ENCODE results near the gene RAD18. TPM values are rescaled to one million over a fixed set of nuclear protein-coding genes. Genes with fewer than 3 reads are reported as not detected.

Gene RAD18
- total RNA-seq, 1 donor = 28.1 TPM

GRCh38 chr3:8954938-8955763 lies 8.1 kb downstream of the RAD18 start:
- H3K4me3 ChIP-seq (ENCODE audit: low read depth, low read length) = no peak overlapping the region
- TF ChIP-seq CTCF (IDR thresholded peaks at IDR 0.05; ENCODE audit: insufficient read depth, low read length) = peak; percentile 45
- peak; percentile 87 for DNase-seq (ENCODE audit: low read depth)

GRCh38 chr3:8953313-8953712 lies 10.0 kb downstream of the RAD18 start:
- TF ChIP-seq CTCF (IDR thresholded peaks at IDR 0.05; ENCODE audit: insufficient read depth, low read length) = no peak
- no peak for DNase-seq (ENCODE audit: low read depth)
- H3K4me3 ChIP-seq (ENCODE audit: low read depth, low read length) = no peak overlapping the region

- no peak for TF ChIP-seq CTCF (IDR thresholded peaks at IDR 0.05; ENCODE audit: insufficient read depth, low read length)
- DNase-seq (ENCODE audit: low read depth) = no peak
- H3K4me3 ChIP-seq (ENCODE audit: low read depth, low read length) = no peak overlapping the region
These were observed 11.1 kb downstream of the RAD18 start for GRCh38 chr3:8952130-8952529.

- no peak for DNase-seq (ENCODE audit: low read depth)
- no peak for TF ChIP-seq CTCF (IDR thresholded peaks at IDR 0.05; ENCODE audit: insufficient read depth, low read length)
- H3K4me3 ChIP-seq (ENCODE audit: low read depth, low read length) = no peak overlapping the region
These were observed 17.2 kb downstream of the RAD18 start for GRCh38 chr3:8945890-8946600.

GRCh38 chr3:8942746-8943488 lies 20.4 kb downstream of the RAD18 start:
- H3K4me3 ChIP-seq (ENCODE audit: low read depth, low read length) = no peak overlapping the region
- no peak for DNase-seq (ENCODE audit: low read depth)
- TF ChIP-seq CTCF (IDR thresholded peaks at IDR 0.05; ENCODE audit: insufficient read depth, low read length) = no peak

- H3K4me3 ChIP-seq (ENCODE audit: low read depth, low read length) = no peak overlapping the region
- no peak for DNase-seq (ENCODE audit: low read depth)
- no peak for TF ChIP-seq CTCF (IDR thresholded peaks at IDR 0.05; ENCODE audit: insufficient read depth, low read length)
These were observed 21.2 kb downstream of the RAD18 start for GRCh38 chr3:8942115-8942514.
